ENCODE measurements around the gene NOSTRIN. TPM values are rescaled to one million over a fixed set of nuclear protein-coding genes. Genes with fewer than 3 reads are reported as not detected.

Gene NOSTRIN
- total and polyA plus RNA-seq, 2 of the 8 experiments (the other 6 are each of a cell fraction or from before 2014, with no cell fraction given), result not detected

DNA sequence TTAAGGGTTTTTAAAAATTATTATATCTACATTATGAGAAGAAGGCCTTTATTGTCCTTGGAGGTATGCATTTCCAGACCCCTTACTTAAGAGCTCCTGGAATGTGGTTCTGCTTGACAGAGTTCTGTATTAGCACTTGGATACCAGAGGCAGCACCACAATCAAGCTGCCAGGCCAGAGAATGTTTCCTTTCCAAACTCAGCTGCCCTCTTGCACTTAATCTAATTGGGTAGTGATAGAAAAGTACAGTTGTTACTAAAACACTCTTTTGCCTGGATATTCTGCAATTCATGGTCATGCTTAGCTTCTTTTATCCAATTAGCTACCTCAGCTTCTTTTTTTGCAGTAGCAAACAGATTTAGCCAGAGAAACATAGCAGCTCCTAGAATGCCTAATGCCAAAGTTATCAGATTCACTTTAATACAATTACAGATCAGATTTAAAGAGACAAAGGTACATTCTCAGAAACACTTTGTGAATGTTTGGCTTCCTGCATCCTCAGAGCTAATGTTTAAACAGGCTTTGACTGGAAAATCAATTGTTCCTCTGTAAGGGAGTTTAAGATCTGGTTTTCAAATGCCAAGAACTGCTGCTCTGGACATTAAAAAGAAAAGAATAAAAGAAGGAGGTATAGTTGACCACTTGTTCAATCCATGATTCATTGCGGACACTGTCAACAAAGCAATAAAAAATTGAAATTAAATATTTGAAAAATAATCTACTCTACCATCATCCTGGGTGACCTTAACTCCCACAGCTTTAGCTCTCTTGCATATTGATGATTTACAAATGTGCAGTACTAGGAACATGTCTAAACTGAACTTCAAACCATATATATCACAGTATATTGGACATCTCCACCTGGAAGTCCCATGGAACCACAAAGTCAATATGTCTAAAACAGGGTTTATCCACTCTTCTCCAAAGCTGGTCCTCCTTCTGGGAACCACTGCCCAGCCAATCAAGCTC is 12.8 kb downstream of the NOSTRIN start:
- H3K4ac ChIP-seq (replicated peaks; ENCODE audit: insufficient read length, low read depth, low read length), result no peak overlapping the region
- DNase-seq (ENCODE audit: low read depth in 1 of 2, low spot score in 2 of 2), result no peak
- WGBS, 2 experiments (ENCODE audit: extremely low coverage in 1 of 2, insufficient coverage in 1 of 2, insufficient read length in 1 of 2, insufficient replicate concordance in 2 of 2, low coverage in 1 of 2, low lambda C conversion rate in 2 of 2, missing lambda C conversion rate in 1 of 2), result 83% methylated on average over 1 of the region's 1 CpG; no CpG with 5 or more reads in 1 of the 2 experiments
- no peak overlapping the region for H3K9ac ChIP-seq (replicated peaks in 1 of 4; ENCODE audit: extremely low read depth in 1 of 4, low read depth in 3 of 4, low read length in 3 of 4)
- H3K9me3 ChIP-seq (ENCODE audit: insufficient read depth in 2 of 2, low read depth in 1 of 2, low read length in 1 of 2), result no peaks in the 10 kb centered on the region
- no peaks in the 10 kb centered on the region for H3K79me1 ChIP-seq (ENCODE audit: low read depth, low read length)
- no peak overlapping the region for H2BK15ac ChIP-seq (ENCODE audit: low read length)
- ChIA-PET CTCF (ENCODE audit: partially characterized antibody) (interaction anchor here (0.6 to 2.1 kb wide), 14 partner anchors 9 to 479 kb away, joined by 3 to 11 read pairs (median 3); partner anchors contain the start of gene NOSTRIN), POLR2A (ENCODE audit: partially characterized antibody) (interaction anchor here (1.0 kb wide), 1 partner anchor 34 kb away, joined by 3 read pairs; no protein-coding TSS in a partner anchor)
- no peaks in the 10 kb centered on the region for H4K20me1 ChIP-seq (replicated peaks in 1 of 2; ENCODE audit: control insufficient read depth in 1 of 2, insufficient read depth in 2 of 2, low read length in 2 of 2)
- H2BK12ac ChIP-seq (ENCODE audit: low read depth, low read length), result no peak overlapping the region
- H4K91ac ChIP-seq (replicated peaks; ENCODE audit: insufficient read length, low read length), result no peak overlapping the region
- H3K4me1 ChIP-seq (replicated peaks in 1 of 4; ENCODE audit: control insufficient read depth in 3 of 4, insufficient read depth in 4 of 4, low read length in 3 of 4), result peaks cover 0 to 3% (median 0%) of the 10 kb centered on the region in 4 experiments; a peak in 1 of 7 replicates
- no peak overlapping the region for H3K14ac ChIP-seq (ENCODE audit: insufficient read length)
- H3K4me2 ChIP-seq (ENCODE audit: insufficient read depth in 1 of 2, low read depth in 2 of 2, low read length in 2 of 2), result no peak overlapping the region
- no peaks in the 10 kb centered on the region for H3K23me2 ChIP-seq (ENCODE audit: low read depth, low read length)
- no peak overlapping the region for H3K4me3 ChIP-seq (ENCODE audit: extremely low read depth in 1 of 4, insufficient read depth in 2 of 4, low read depth in 3 of 4, low read length in 4 of 4)
- H2AK5ac ChIP-seq (ENCODE audit: low read depth, low read length), result no peak overlapping the region
- TF ChIP-seq POLR2A (IDR thresholded peaks at IDR 0.05; ENCODE audit: control extremely low read depth in 1 of 2, low read depth in 2 of 2, low read length in 2 of 2) (no peak), TCF12 (IDR thresholded peaks at IDR 0.05; ENCODE audit: low read depth, low read length) (no peak), E2F6 (IDR thresholded peaks at IDR 0.05) (no peak), TAF7 (optimal IDR thresholded peaks at IDR 0.05; ENCODE audit: borderline replicate concordance, low read depth, low read length) (no peak), USF2 (IDR thresholded peaks at IDR 0.05; ENCODE audit: low read length) (no peak), GABPA (IDR thresholded peaks at IDR 0.05; ENCODE audit: borderline replicate concordance, insufficient read depth, low read length) (no peak), ATF2 (IDR thresholded peaks at IDR 0.05; ENCODE audit: low read length) (no peak), SUZ12 (IDR thresholded peaks at IDR 0.05; ENCODE audit: low read length) (no peak)
- H2BK5ac ChIP-seq (ENCODE audit: low read depth, low read length), result no peak overlapping the region
- no peak overlapping the region for H3K27ac ChIP-seq (ENCODE audit: low read depth, low read length)
- H2AFZ ChIP-seq (ENCODE audit: low read length), result no peak overlapping the region
- no peak overlapping the region for H3K56ac ChIP-seq (replicated peaks; ENCODE audit: insufficient read length, low read depth, low read length)
- H4K8ac ChIP-seq (ENCODE audit: extremely low read depth, insufficient read depth, low read length), result no peak overlapping the region
- H2BK120ac ChIP-seq (replicated peaks; ENCODE audit: low read depth, low read length), result no peak overlapping the region
- no peak overlapping the region for H2BK20ac ChIP-seq (ENCODE audit: low read length)
- no peaks in the 10 kb centered on the region for H3K27me3 ChIP-seq (replicated peaks in 1 of 4; ENCODE audit: control insufficient read depth in 3 of 4, extremely low read depth in 1 of 4, insufficient read depth in 3 of 4, low read length in 3 of 4)
- no peak overlapping the region for H3K23ac ChIP-seq (ENCODE audit: insufficient read length)
- no peak for FAIRE-seq
- H3K36me3 ChIP-seq (ENCODE audit: control insufficient read depth in 2 of 4, insufficient read depth in 4 of 4, low read length in 3 of 4), result no peaks in the 10 kb centered on the region
- no peak overlapping the region for H3K18ac ChIP-seq (ENCODE audit: extremely low read depth, low read length)
- H3K79me2 ChIP-seq (ENCODE audit: control insufficient read depth in 1 of 2, insufficient read depth in 2 of 2, low read length in 2 of 2), result no peaks in the 10 kb centered on the region
- H4K5ac ChIP-seq (ENCODE audit: insufficient read length, low read depth, low read length), result no peak overlapping the region

Measured in H1 (cell line).